ENCODE data around the gene SPEM1. TPM values are rescaled to one million over a fixed set of nuclear protein-coding genes. Genes with fewer than 3 reads are reported as not detected.

SPEM1 gene
- total and polyA plus RNA-seq, 3 donors from 2014 or later, result 8.5 to 67.7 (median 18.7) TPM

DNA sequence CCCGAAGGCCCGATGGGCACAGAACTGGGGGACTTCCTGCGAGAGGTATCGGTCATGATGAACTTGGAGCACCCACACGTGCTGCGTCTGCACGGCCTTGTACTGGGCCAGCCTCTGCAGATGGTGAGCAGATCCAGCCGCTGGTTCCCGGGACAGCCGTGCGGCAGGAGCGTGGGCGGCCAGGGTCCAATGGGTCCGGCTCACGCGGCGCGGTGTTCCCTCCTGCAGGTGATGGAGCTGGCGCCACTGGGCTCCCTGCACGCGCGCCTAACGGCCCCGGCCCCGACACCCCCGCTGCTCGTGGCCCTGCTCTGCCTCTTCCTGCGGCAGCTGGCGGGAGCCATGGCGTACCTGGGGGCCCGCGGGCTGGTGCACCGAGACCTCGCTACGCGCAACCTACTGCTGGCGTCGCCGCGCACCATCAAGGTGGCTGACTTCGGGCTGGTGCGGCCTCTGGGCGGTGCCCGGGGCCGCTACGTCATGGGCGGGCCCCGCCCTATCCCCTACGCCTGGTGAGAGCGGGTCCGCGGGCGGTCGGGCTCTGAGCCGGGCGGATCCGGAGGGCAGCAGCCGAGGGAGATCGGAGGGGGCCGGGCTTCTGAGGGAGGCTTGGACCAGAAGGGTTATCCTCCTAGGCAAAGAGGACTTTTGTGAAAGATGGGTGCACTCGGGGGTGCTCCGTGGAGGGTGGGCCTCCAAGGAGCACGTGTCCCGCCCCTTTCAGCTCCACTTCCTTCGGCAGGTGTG is 36.2 kb upstream of the SPEM1 start:
- no peak for TF ChIP-seq POLR2A (IDR thresholded peaks at IDR 0.05)

DNA sequence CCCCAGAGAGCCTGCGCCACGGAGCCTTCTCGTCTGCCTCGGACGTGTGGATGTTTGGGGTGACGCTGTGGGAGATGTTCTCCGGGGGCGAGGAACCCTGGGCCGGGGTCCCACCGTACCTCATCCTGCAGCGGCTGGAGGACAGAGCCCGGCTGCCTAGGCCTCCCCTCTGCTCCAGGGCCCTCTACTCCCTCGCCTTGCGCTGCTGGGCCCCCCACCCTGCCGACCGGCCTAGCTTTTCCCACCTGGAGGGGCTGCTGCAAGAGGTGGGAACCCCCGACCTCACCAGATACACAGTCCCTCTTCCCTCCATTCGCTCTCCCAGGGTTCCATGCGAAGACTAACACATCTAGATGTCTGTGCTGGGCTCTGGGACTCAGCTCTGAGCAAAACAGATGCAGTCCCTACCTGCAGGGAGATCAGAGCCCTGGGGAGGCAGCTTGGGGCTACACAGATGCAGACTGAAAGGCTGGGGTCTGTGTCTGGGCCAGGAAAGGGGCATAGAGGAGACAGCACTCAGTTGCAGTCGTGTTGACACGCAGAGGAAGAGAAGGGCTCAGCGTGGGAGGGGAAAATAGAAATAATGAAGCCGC is 35.5 kb upstream of the SPEM1 start:
- Histone ChIP-seq H3K4me3 (peak overlapping the region; percentile 6 to 30), H3K36me3 (ENCODE audit: low read depth, missing control alignments) (no peaks in the 10 kb centered on the region), H3K27ac (no peak overlapping the region), H3K4me1 (peaks cover 28% of the 10 kb centered on the region), H3K9me3 (no peaks in the 10 kb centered on the region), H3K27me3 (no peaks in the 10 kb centered on the region)
- no peak for DNase-seq
- TF ChIP-seq, protein P1, sequence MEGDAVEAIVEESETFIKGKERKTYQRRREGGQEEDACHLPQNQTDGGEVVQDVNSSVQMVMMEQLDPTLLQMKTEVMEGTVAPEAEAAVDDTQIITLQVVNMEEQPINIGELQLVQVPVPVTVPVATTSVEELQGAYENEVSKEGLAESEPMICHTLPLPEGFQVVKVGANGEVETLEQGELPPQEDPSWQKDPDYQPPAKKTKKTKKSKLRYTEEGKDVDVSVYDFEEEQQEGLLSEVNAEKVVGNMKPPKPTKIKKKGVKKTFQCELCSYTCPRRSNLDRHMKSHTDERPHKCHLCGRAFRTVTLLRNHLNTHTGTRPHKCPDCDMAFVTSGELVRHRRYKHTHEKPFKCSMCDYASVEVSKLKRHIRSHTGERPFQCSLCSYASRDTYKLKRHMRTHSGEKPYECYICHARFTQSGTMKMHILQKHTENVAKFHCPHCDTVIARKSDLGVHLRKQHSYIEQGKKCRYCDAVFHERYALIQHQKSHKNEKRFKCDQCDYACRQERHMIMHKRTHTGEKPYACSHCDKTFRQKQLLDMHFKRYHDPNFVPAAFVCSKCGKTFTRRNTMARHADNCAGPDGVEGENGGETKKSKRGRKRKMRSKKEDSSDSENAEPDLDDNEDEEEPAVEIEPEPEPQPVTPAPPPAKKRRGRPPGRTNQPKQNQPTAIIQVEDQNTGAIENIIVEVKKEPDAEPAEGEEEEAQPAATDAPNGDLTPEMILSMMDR (IDR thresholded peaks at IDR 0.05), result no peak
- TF ChIP-seq POLR2A (IDR thresholded peaks at IDR 0.05), result no peak
- WGBS, 2 donors, result 48 to 52% methylated on average over 5 to 23 of the region's 23 CpGs
- intact Hi-C loops (cut with DNase I; ENCODE audit: low total_unique reads), result no loop called here

More for the DNA sequence above, 36.2 kb upstream of the SPEM1 start:
- no peaks in the 10 kb centered on the region for H3K9me3 ChIP-seq
- peak; percentile 43 for DNase-seq
- H3K27me3 ChIP-seq, result no peaks in the 10 kb centered on the region
- peaks cover 28% of the 10 kb centered on the region for H3K4me1 ChIP-seq
- 7 to 15% methylated on average over 4 to 65 of the region's 65 CpGs for WGBS, 2 donors
- H3K4me3 ChIP-seq, result peak overlapping the region; percentile 6 to 30
- H3K27ac ChIP-seq, result no peak overlapping the region
- no peaks in the 10 kb centered on the region for H3K36me3 ChIP-seq (ENCODE audit: low read depth, missing control alignments)
- intact Hi-C loops (cut with DNase I; ENCODE audit: low total_unique reads), result no loop called here

DNA sequence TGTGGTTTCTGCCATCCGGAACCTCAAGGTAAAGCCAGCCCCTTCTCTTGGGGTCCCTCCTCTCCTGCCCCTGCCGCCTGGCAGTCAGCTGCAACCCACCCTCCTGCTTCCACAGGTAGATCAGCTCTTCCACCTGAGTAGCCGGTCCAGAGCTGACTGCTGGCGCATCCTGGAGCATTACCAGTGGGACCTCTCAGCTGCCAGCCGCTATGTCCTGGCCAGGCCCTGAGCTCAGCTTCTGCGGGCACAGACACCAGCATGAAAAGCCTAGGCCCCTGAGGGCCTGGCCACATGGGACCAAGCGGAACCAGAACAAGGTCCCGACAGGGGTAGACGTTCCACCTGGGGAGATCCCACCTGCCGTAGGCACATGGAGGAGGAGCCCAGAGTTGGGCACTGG is 31.3 kb upstream of the SPEM1 start:
- Histone ChIP-seq H3K27ac (no peak overlapping the region), H3K4me1 (peaks cover 13% of the 10 kb centered on the region), H3K4me3 (no peak overlapping the region), H3K9me3 (no peaks in the 10 kb centered on the region), H3K27me3 (no peaks in the 10 kb centered on the region), H3K36me3 (ENCODE audit: low read depth, missing control alignments) (no peaks in the 10 kb centered on the region)
- WGBS, 2 donors, result 98% methylated on average over 10 of the region's 10 CpGs; no CpG with 5 or more reads in 1 of the 2 donors
- intact Hi-C loops (cut with DNase I; ENCODE audit: low total_unique reads), result no loop called here
- TF ChIP-seq POLR2A (IDR thresholded peaks at IDR 0.05), result no peak
- TF ChIP-seq, protein P1 (IDR thresholded peaks at IDR 0.05), result no peak
- DNase-seq, result no peak

DNA sequence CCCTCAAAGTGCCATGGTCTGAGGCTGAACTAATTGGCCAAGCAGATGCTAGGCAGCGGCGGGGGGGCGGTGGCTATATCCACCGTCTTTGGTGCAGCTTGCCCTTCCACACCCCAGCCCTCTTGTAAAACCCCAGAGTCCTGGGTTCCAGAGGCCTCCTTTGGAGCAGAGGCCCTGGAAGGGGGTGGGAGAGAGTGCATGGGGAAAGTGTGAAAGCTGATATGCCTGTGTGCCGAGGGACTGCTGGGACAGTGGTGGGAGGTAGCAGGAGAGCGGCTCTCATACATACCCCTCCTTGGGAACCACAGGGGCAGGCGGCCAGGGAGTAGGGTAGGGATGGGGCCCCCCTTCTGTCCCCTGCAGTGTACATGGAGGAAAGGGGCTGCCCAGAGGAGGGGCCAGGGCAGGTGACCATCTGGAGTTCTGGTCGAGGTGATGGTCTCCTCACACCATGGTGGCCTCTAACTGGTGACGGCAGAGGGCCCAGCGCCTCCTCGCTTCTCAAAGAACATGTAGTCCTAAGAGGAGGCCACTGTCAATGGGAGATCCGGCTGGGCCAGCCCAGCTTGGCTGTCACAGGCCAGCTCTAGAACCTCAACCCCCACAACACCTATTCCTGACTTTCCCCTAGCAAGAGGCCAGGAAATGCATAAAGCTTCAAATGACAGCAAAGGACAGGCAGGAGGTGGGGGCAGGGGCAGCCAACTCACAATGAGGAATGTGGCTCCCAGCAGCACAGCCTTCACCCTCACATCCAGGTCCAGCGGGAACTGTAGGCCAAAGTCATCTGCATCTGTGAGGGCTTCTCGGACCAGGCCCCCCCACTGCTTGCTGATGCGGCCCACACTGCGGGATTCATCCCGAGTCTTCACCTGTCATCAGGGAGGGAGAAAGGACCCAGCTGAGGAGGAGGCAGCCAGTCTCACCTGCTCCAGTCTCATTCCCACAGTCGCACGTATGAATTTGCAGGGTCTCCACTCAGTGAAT is 29.9 kb upstream of the SPEM1 start:
- Histone ChIP-seq H3K9me3 (no peaks in the 10 kb centered on the region), H3K4me1 (peaks cover 13% of the 10 kb centered on the region), H3K27ac (no peak overlapping the region), H3K4me3 (no peak overlapping the region), H3K27me3 (no peaks in the 10 kb centered on the region), H3K36me3 (ENCODE audit: low read depth, missing control alignments) (no peaks in the 10 kb centered on the region)
- TF ChIP-seq, protein P1 (IDR thresholded peaks at IDR 0.05), result no peak
- no peak for TF ChIP-seq POLR2A (IDR thresholded peaks at IDR 0.05)
- intact Hi-C loops (cut with DNase I; ENCODE audit: low total_unique reads), result no loop called here
- DNase-seq, result no peak
- WGBS, 2 donors, result 83 to 85% methylated on average over 11 to 19 of the region's 19 CpGs

DNA sequence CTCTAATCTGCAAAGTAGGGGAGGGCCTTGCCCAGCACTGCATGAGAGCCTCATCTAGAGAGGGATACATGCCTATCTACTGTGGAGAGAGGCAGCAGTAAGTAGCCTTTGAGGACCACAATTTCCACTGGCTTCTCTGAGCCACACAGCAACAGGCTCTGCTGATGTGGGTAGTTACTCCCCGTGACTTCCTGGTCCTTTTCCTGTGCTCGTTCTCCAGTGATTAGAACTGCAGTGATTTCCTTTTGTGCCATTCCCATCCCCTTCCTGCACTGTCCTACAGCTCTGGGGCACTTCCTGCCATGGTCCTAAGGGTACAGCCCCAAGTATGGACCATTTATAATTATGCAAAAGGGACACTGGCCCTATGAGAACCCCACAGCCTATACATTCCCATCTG is 28.8 kb upstream of the SPEM1 start:
- Histone ChIP-seq H3K4me1 (peaks cover 15% of the 10 kb centered on the region), H3K27me3 (no peaks in the 10 kb centered on the region), H3K4me3 (no peak overlapping the region), H3K36me3 (ENCODE audit: low read depth, missing control alignments) (no peaks in the 10 kb centered on the region), H3K9me3 (no peaks in the 10 kb centered on the region), H3K27ac (no peak overlapping the region)
- no peak for TF ChIP-seq POLR2A (IDR thresholded peaks at IDR 0.05)
- TF ChIP-seq, protein P1 (IDR thresholded peaks at IDR 0.05), result no peak
- intact Hi-C loops (cut with DNase I; ENCODE audit: low total_unique reads), result no loop called here
- WGBS, 2 donors, result 72 to 84% methylated on average over 2 of the region's 2 CpGs
- DNase-seq, result no peak
